K562 (cell line): ENCODE measurements around the gene SLC25A17. TPM values are rescaled to one million over a fixed set of nuclear protein-coding genes. Genes with fewer than 3 reads are reported as not detected.

Experiments
- CHD1 ChIP-seq: fragments of 200-600 bp; sonication (generic); IDR thresholded peaks from one replicate; pipeline ENCODE4 v1.6.1; 2012; ENCODE audit warnings: mild to moderate bottlenecking, moderate library complexity, low read length, inconsistent platforms
- COPS2 ChIP-seq: fragments of 450-650 bp; conservative IDR thresholded peaks from 2 replicates; pipeline ENCODE4 v1.6.1; 2016; ENCODE audit warnings: mild to moderate bottlenecking, moderate library complexity
- FOXJ3 ChIP-seq: sonication (generic); formaldehyde crosslinking; IDR thresholded peaks from 2 replicates; pipeline ENCODE4 v1.4.0; 2020; ENCODE audit warnings: mild to moderate bottlenecking, missing genetic modification reagents
- GTF2A2 ChIP-seq: IDR thresholded peaks from 2 replicates; pipeline ENCODE4 v1.6.1; 2016; ENCODE audit warnings: mild to moderate bottlenecking, missing genetic modification characterization, missing compliant biosample characterization
- JUNB ChIP-seq: fragments of 450-650 bp; formaldehyde crosslinking; conservative IDR thresholded peaks from 2 replicates; pipeline ENCODE4 v1.4.0; 2020; ENCODE audit warnings: mild to moderate bottlenecking
- KLF6 ChIP-seq: fragments of 250-450 bp; sonication (Bioruptor Pico); IDR thresholded peaks from 2 replicates; pipeline ENCODE4 v1.4.0; 2020; ENCODE audit warnings: mild to moderate bottlenecking, moderate library complexity, borderline replicate concordance
- MECOM ChIP-seq: fragments of 250-450 bp; sonication (Bioruptor Pico); IDR thresholded peaks from 2 replicates; pipeline ENCODE4 v1.8.0; 2022; ENCODE audit warnings: inconsistent platforms
- NFXL1 ChIP-seq: fragments of 450-650 bp; formaldehyde crosslinking; IDR thresholded peaks from 2 replicates; pipeline ENCODE4 v1.4.0; 2021; ENCODE audit warnings: mild to moderate bottlenecking
- NRF1 ChIP-seq, 2 experiments: fragments of 450-650 bp; IDR thresholded peaks in 1 of 2; conservative IDR thresholded peaks in 1 of 2; 2 replicates each; pipeline ENCODE4 v1.6.1; 2014; ENCODE audit warnings: mild to moderate bottlenecking in 2 of 2
- RFX7 ChIP-seq: fragments of 250-450 bp; sonication (Bioruptor Pico); IDR thresholded peaks from 2 replicates; pipeline ENCODE4 v1.5.1; 2021; ENCODE audit warnings: mild to moderate bottlenecking
- TAF9B ChIP-seq: fragments of 450-650 bp; IDR thresholded peaks from 2 replicates; pipeline ENCODE4 v1.6.1; 2018; ENCODE audit warnings: mild to moderate bottlenecking; ENCODE audit not compliant: partially characterized antibody
- ZFX ChIP-seq: sonication (generic); formaldehyde crosslinking; IDR thresholded peaks from 2 replicates; pipeline ENCODE4 v1.8.0; 2022; ENCODE audit warnings: mild to moderate bottlenecking, missing genetic modification reagents, moderate library complexity
- ZNF311 ChIP-seq: fragments of 250-450 bp; sonication (Bioruptor Pico); IDR thresholded peaks from 2 replicates; pipeline ENCODE4 v1.4.0; 2020; ENCODE audit warnings: mild to moderate bottlenecking, moderate library complexity
- polyA plus RNA-seq, 8 experiments: library from polyadenylated mRNA; depleted of rRNA in 4 of 8; stranded (reverse) in 5 of 8; unstranded in 3 of 8; fragments of >200 nt; fragmentation: Nextera tagmentation in 2 of 8; fragmentation: Illumina TruSeq in 1 of 8; extraction: Ambion mirVana in 2 of 8; extraction: Trizol in 1 of 8; gene quantifications; 2 replicates each; pipeline versions ENCODE4 v1.2.1 to v1.2.3, GENCODE V29; 2011 to 2014; ENCODE audit warnings: inconsistent platforms in 1 of 8, missing spikeins in 1 of 8
- total RNA-seq, 7 experiments: library from RNA; depleted of rRNA in 6 of 7; stranded (reverse); fragments of >200 nt in 6 of 7; fragmentation: Illumina TruSeq in 2 of 7; extraction: Trizol in 2 of 7; gene quantifications; 2 replicates each; pipeline versions ENCODE4 v1.2.1 to v1.2.3, GENCODE V29; 2011 to 2021; ENCODE audit warnings: low replicate concordance in 1 of 7
- TF ChIP-seq, protein P1 (sequence below): sonication (generic); formaldehyde crosslinking; IDR thresholded peaks from 2 replicates; pipeline ENCODE4 v1.8.1; 2023; ENCODE audit warnings: missing genetic modification reagents, mild to moderate bottlenecking, borderline replicate concordance
- TF ChIP-seq, protein P2 (sequence below), 2 experiments: fragments of 450-650 bp; conservative IDR thresholded peaks; 2 replicates each; pipeline ENCODE4 v1.6.1; 2017; ENCODE audit warnings: mild to moderate bottlenecking in 2 of 2, moderate library complexity in 2 of 2
- TF ChIP-seq, protein P3 (sequence below): fragments of 250-450 bp; sonication (Bioruptor Pico); IDR thresholded peaks from 2 replicates; pipeline ENCODE4 v1.4.0; 2020; ENCODE audit warnings: borderline replicate concordance

The SLC25A17 gene
- total and polyA plus RNA-seq, 9 of the 15 experiments (the other 6 are each of a cell fraction or from before 2014, with no cell fraction given), result 32.6 to 136 (median 56.2) TPM

DNA sequence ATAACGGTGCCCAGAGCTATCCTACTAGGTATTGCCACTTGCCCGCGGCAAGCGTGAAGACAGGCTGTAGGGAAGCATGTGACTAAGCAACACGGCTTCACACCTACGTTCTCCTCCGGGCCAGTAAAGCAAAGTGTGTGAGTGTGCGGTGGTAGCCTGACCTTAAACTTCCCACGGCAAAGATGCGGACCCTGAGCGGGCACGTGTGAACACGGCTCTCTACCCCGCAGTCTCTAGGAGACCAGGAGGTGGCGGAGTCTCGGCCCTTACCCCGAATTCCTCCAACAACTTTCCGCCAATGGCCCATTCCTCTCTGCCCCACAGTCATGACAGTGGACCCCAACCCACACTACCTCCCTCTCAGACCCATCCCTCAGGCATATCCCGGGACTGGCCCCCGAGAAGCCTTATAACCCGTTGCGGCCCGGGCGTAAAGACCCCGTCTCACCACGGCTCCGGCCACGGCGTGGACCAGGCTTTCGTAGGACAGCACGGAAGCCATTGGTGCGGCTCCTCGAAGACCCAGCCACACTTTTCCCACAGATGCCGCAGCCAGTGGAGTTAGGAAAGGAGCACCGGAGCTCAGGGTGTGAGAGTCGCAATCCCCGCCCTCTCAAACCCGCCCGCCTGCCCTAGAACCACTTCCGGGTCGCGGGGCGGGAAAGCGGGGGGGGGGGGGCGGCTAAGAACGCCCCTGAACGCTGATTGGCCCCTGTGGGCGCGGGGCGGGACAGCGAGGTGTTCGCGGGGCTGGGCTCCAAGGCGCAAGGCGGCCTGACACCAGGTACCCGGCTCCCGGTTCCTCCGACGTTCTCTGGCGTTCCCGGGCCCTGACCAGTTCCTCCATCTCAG lies at the start of gene SLC25A17 (continued):
- TF ChIP-seq JUNB, result no peak
- TF ChIP-seq, protein P1, sequence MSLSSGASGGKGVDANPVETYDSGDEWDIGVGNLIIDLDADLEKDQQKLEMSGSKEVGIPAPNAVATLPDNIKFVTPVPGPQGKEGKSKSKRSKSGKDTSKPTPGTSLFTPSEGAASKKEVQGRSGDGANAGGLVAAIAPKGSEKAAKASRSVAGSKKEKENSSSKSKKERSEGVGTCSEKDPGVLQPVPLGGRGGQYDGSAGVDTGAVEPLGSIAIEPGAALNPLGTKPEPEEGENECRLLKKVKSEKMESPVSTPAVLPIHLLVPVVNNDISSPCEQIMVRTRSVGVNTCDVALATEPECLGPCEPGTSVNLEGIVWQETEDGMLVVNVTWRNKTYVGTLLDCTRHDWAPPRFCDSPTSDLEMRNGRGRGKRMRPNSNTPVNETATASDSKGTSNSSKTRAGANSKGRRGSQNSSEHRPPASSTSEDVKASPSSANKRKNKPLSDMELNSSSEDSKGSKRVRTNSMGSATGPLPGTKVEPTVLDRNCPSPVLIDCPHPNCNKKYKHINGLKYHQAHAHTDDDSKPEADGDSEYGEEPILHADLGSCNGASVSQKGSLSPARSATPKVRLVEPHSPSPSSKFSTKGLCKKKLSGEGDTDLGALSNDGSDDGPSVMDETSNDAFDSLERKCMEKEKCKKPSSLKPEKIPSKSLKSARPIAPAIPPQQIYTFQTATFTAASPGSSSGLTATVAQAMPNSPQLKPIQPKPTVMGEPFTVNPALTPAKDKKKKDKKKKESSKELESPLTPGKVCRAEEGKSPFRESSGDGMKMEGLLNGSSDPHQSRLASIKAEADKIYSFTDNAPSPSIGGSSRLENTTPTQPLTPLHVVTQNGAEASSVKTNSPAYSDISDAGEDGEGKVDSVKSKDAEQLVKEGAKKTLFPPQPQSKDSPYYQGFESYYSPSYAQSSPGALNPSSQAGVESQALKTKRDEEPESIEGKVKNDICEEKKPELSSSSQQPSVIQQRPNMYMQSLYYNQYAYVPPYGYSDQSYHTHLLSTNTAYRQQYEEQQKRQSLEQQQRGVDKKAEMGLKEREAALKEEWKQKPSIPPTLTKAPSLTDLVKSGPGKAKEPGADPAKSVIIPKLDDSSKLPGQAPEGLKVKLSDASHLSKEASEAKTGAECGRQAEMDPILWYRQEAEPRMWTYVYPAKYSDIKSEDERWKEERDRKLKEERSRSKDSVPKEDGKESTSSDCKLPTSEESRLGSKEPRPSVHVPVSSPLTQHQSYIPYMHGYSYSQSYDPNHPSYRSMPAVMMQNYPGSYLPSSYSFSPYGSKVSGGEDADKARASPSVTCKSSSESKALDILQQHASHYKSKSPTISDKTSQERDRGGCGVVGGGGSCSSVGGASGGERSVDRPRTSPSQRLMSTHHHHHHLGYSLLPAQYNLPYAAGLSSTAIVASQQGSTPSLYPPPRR, result no peak
- TF ChIP-seq KLF6 (CRISPR knock-in tag), result no peak
- TF ChIP-seq TAF9B, result peak; percentile 27
- TF ChIP-seq NRF1 (conservative IDR thresholded peaks at IDR 0.05 in 1 of 2, IDR thresholded peaks at IDR 0.05 in 1 of 2), result no peak; a peak in 1 of 4 replicates
- TF ChIP-seq ZNF311 (CRISPR knock-in tag), result no peak
- no peak for TF ChIP-seq NFXL1 (CRISPR knock-in tag)
- TF ChIP-seq, protein P2, sequence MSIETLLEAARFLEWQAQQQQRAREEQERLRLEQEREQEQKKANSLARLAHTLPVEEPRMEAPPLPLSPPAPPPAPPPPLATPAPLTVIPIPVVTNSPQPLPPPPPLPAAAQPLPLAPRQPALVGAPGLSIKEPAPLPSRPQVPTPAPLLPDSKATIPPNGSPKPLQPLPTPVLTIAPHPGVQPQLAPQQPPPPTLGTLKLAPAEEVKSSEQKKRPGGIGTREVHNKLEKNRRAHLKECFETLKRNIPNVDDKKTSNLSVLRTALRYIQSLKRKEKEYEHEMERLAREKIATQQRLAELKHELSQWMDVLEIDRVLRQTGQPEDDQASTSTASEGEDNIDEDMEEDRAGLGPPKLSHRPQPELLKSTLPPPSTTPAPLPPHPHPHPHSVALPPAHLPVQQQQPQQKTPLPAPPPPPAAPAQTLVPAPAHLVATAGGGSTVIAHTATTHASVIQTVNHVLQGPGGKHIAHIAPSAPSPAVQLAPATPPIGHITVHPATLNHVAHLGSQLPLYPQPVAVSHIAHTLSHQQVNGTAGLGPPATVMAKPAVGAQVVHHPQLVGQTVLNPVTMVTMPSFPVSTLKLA (conservative IDR thresholded peaks at IDR 0.05), result peak; percentile 57 to 80
- TF ChIP-seq GTF2A2 (tag), result no peak
- TF ChIP-seq RFX7 (CRISPR knock-in tag), result no peak
- TF ChIP-seq, protein P3, sequence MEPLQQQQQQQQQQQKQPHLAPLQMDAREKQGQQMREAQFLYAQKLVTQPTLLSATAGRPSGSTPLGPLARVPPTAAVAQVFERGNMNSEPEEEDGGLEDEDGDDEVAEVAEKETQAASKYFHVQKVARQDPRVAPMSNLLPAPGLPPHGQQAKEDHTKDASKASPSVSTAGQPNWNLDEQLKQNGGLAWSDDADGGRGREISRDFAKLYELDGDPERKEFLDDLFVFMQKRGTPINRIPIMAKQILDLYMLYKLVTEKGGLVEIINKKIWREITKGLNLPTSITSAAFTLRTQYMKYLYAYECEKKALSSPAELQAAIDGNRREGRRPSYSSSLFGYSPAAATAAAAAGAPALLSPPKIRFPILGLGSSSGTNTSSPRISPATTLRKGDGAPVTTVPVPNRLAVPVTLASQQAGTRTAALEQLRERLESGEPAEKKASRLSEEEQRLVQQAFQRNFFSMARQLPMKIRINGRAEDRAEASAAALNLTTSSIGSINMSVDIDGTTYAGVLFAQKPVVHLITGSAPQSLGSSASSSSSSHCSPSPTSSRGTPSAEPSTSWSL (CRISPR knock-in tag), result no peak
- peak; percentile 53 for TF ChIP-seq ZFX (CRISPR knock-in tag)
- TF ChIP-seq COPS2, result no peak
- no peak for TF ChIP-seq FOXJ3 (CRISPR knock-in tag)
- TF ChIP-seq MECOM (CRISPR knock-in tag), result no peak
- TF ChIP-seq CHD1, result no peak
